Hepatocyte (in vitro differentiated cells): ENCODE data around the gene NFIA.

Source experiments
- EZH2 ChIP-seq: fragments of 200-600 bp; sonication (generic); IDR thresholded peaks from 2 replicates; pipeline ENCODE4 v1.6.1; 2016; ENCODE audit warnings: antibody characterized with exemption, mild to moderate bottlenecking, borderline replicate concordance
- TF ChIP-seq, protein P1 (sequence below): fragments of 200-600 bp; sonication (generic); IDR thresholded peaks from 2 replicates; pipeline ENCODE4 v1.5.1; 2016; ENCODE audit warnings: antibody characterized with exemption, mild to moderate bottlenecking; ENCODE audit not compliant: poor library complexity

- TF ChIP-seq EZH2, result no peak
- TF ChIP-seq, protein P1, sequence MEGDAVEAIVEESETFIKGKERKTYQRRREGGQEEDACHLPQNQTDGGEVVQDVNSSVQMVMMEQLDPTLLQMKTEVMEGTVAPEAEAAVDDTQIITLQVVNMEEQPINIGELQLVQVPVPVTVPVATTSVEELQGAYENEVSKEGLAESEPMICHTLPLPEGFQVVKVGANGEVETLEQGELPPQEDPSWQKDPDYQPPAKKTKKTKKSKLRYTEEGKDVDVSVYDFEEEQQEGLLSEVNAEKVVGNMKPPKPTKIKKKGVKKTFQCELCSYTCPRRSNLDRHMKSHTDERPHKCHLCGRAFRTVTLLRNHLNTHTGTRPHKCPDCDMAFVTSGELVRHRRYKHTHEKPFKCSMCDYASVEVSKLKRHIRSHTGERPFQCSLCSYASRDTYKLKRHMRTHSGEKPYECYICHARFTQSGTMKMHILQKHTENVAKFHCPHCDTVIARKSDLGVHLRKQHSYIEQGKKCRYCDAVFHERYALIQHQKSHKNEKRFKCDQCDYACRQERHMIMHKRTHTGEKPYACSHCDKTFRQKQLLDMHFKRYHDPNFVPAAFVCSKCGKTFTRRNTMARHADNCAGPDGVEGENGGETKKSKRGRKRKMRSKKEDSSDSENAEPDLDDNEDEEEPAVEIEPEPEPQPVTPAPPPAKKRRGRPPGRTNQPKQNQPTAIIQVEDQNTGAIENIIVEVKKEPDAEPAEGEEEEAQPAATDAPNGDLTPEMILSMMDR, result no peak
Observed at GRCh38 chr1:61399199-61399598, 316.8 kb downstream of the NFIA start.
